H1 (cell line): Measurements from ENCODE around the gene CCDC124. TPM values are rescaled to one million over a fixed set of nuclear protein-coding genes. Genes with fewer than 3 reads are reported as not detected.

ENCODE experiments used
- CTCF ChIA-PET: fragments of 300-600 bp; sonication (Branson Sonifier 250); formaldehyde crosslinking; loops from one replicate; lab custom pipeline; 2021; ENCODE audit not compliant: partially characterized antibody; lab: Charles Lee
- POLR2A ChIA-PET: fragments of 300-600 bp; sonication (Branson Sonifier 250); formaldehyde crosslinking; loops from one replicate; lab custom pipeline; 2021; ENCODE audit warnings: inconsistent platforms; ENCODE audit not compliant: partially characterized antibody; lab: Charles Lee
- DNase-seq, 2 experiments: peaks; one replicate each; pipeline versions ENCODE4 v3.0.0 to v3.0.0-alpha.2; 2010 to 2022; ENCODE audit warnings: low spot score in 2 of 2, low read depth in 1 of 2, mixed read lengths in 1 of 2
- FAIRE-seq: peaks from 2 replicates; lab custom pipeline; 2011; peaks lifted over from hg19 to GRCh38; lab: Jason Lieb, UNC
- H2AFZ ChIP-seq: 2 replicates; pipeline ENCODE4 v1.8.1; 2012; ENCODE audit warnings: low read length, inconsistent platforms
- H2AK5ac ChIP-seq: 2 replicates; pipeline ENCODE4 v1.6.1; 2013; ENCODE audit warnings: low read depth, low read length
- H2BK120ac ChIP-seq: replicated peaks from 2 replicates; pipeline ENCODE3; 2013; ENCODE audit warnings: low read depth, low read length, inconsistent platforms
- H2BK12ac ChIP-seq: 2 replicates; pipeline ENCODE4 v1.6.1; 2013; ENCODE audit warnings: low read depth, low read length
- H2BK15ac ChIP-seq: 2 replicates; pipeline ENCODE4 v1.6.1; 2013; ENCODE audit warnings: low read length
- H2BK20ac ChIP-seq: 2 replicates; pipeline ENCODE4 v1.6.1; 2013; ENCODE audit warnings: low read length
- H2BK5ac ChIP-seq: 2 replicates; pipeline ENCODE4 v1.6.1; 2013; ENCODE audit warnings: low read depth, low read length
- H3K14ac ChIP-seq: 2 replicates; pipeline ENCODE4 v1.6.1; 2013; ENCODE audit warnings: inconsistent platforms; ENCODE audit not compliant: insufficient read length
- H3K18ac ChIP-seq: 2 replicates; pipeline ENCODE4 v1.6.1; 2013; ENCODE audit warnings: low read length; ENCODE audit errors: extremely low read depth
- H3K23ac ChIP-seq: 2 replicates; pipeline ENCODE4 v1.6.1; 2013; ENCODE audit warnings: inconsistent platforms; ENCODE audit not compliant: insufficient read length
- H3K23me2 ChIP-seq: 2 replicates; pipeline ENCODE4 v1.6.1; 2013; ENCODE audit warnings: low read depth, low read length
- H3K27ac ChIP-seq: 2 replicates; pipeline ENCODE4 v1.6.1; 2011; ENCODE audit warnings: low read depth, low read length, inconsistent platforms
- H3K27me3 ChIP-seq, 4 experiments: replicated peaks in 1 of 4; 1 replicate in 1 of 4; 2 replicates in 3 of 4; pipeline versions ENCODE4 v1.6.1 to v1.8.1; 2011 to 2013; ENCODE audit warnings: low read length in 3 of 4, mild to moderate bottlenecking in 3 of 4, inconsistent platforms in 2 of 4, mixed read lengths in 2 of 4, moderate library complexity in 1 of 4; ENCODE audit not compliant: control insufficient read depth in 3 of 4, insufficient read depth in 3 of 4; ENCODE audit errors: extremely low read depth in 1 of 4
- H3K36me3 ChIP-seq, 4 experiments: 2 replicates each; pipeline versions ENCODE4 v1.6.1 to v1.8.1; 2011 to 2013; ENCODE audit warnings: mild to moderate bottlenecking in 4 of 4, low read length in 3 of 4, moderate library complexity in 2 of 4, control low read depth in 1 of 4, inconsistent platforms in 1 of 4; ENCODE audit not compliant: insufficient read depth in 4 of 4, control insufficient read depth in 2 of 4
- H3K4ac ChIP-seq: replicated peaks from 2 replicates; pipeline ENCODE3; 2013; ENCODE audit warnings: low read length, low read depth, mixed read lengths, inconsistent platforms; ENCODE audit not compliant: insufficient read length
- H3K4me1 ChIP-seq, 4 experiments: replicated peaks in 1 of 4; 1 replicate in 1 of 4; 2 replicates in 3 of 4; pipeline versions ENCODE4 v1.6.1 to v1.8.1; 2011 to 2013; ENCODE audit warnings: low read length in 3 of 4, inconsistent platforms in 2 of 4, mixed read lengths in 1 of 4; ENCODE audit not compliant: insufficient read depth in 4 of 4, control insufficient read depth in 3 of 4
- H3K4me2 ChIP-seq, 2 experiments: 2 replicates each; pipeline versions ENCODE4 v1.6.1 to v1.8.1; 2011 to 2013; ENCODE audit warnings: low read depth in 2 of 2, low read length in 2 of 2, control low read depth in 1 of 2, inconsistent platforms in 1 of 2, mild to moderate bottlenecking in 1 of 2; ENCODE audit not compliant: insufficient read depth in 1 of 2
- H3K4me3 ChIP-seq, 4 experiments: fragments of 200-600, 300-600 bp in 1 of 4; sonication (generic), shearing (Covaris generic), sonication (Bioruptor Twin) in 1 of 4; 2 replicates each; pipeline versions ENCODE4 v1.5.1 to v1.8.1; 2011 to 2016; ENCODE audit warnings: low read length in 4 of 4, low read depth in 3 of 4, control low read depth in 2 of 4, inconsistent platforms in 2 of 4, mild to moderate bottlenecking in 2 of 4, mixed read lengths in 1 of 4, moderate library complexity in 1 of 4; ENCODE audit not compliant: insufficient read depth in 2 of 4; ENCODE audit errors: extremely low read depth in 1 of 4
- H3K56ac ChIP-seq: replicated peaks from 2 replicates; pipeline ENCODE3; 2013; ENCODE audit warnings: low read depth, mild to moderate bottlenecking, mixed read lengths, low read length, inconsistent platforms; ENCODE audit not compliant: insufficient read length
- H3K79me1 ChIP-seq: 2 replicates; pipeline ENCODE4 v1.6.1; 2013; ENCODE audit warnings: low read depth, low read length, control low read depth
- H3K79me2 ChIP-seq, 2 experiments: 2 replicates each; pipeline versions ENCODE4 v1.6.1 to v1.8.1; 2012 to 2013; ENCODE audit warnings: low read length in 2 of 2, mild to moderate bottlenecking in 2 of 2, inconsistent platforms in 1 of 2; ENCODE audit not compliant: insufficient read depth in 2 of 2, control insufficient read depth in 1 of 2
- H3K9ac ChIP-seq, 4 experiments: replicated peaks in 1 of 4; 1 replicate in 1 of 4; 2 replicates in 3 of 4; pipeline versions ENCODE4 v1.6.1 to v1.8.1; 2011 to 2013; ENCODE audit warnings: low read depth in 3 of 4, low read length in 3 of 4, control low read depth in 2 of 4, mild to moderate bottlenecking in 2 of 4, moderate library complexity in 2 of 4, inconsistent platforms in 1 of 4; ENCODE audit errors: extremely low read depth in 1 of 4
- H3K9me3 ChIP-seq, 2 experiments: 2 replicates each; pipeline versions ENCODE4 v1.6.1 to v1.8.1; 2012 to 2013; ENCODE audit warnings: mild to moderate bottlenecking in 2 of 2, moderate library complexity in 2 of 2, control low read depth in 1 of 2, inconsistent platforms in 1 of 2, low read depth in 1 of 2, low read length in 1 of 2, mixed read lengths in 1 of 2; ENCODE audit not compliant: insufficient read depth in 2 of 2
- H4K20me1 ChIP-seq, 2 experiments: replicated peaks in 1 of 2; 2 replicates each; pipeline versions ENCODE3 to v1.8.1; 2011 to 2013; ENCODE audit warnings: inconsistent platforms in 2 of 2, low read length in 2 of 2, mild to moderate bottlenecking in 1 of 2; ENCODE audit not compliant: insufficient read depth in 2 of 2, control insufficient read depth in 1 of 2
- H4K5ac ChIP-seq: 2 replicates; pipeline ENCODE4 v1.6.1; 2013; ENCODE audit warnings: low read length, low read depth, mixed read lengths, inconsistent platforms; ENCODE audit not compliant: insufficient read length
- H4K8ac ChIP-seq: 2 replicates; pipeline ENCODE4 v1.8.0; 2013; ENCODE audit warnings: mild to moderate bottlenecking, moderate library complexity, low read length, inconsistent platforms; ENCODE audit not compliant: insufficient read depth; ENCODE audit errors: extremely low read depth
- H4K91ac ChIP-seq: replicated peaks from 2 replicates; pipeline ENCODE3; 2013; ENCODE audit warnings: low read length, mixed read lengths, inconsistent platforms; ENCODE audit not compliant: insufficient read length
- CBX8 ChIP-seq: fragments of 300-800, 300-1000 bp; sonication (generic); IDR thresholded peaks from 2 replicates; pipeline ENCODE4 v1.7.1; 2016; ENCODE audit warnings: low read depth, low read length, borderline replicate concordance
- CHD2 ChIP-seq: IDR thresholded peaks from 2 replicates; pipeline ENCODE4 v1.6.1; 2012; ENCODE audit warnings: low read length, improper control_type of control experiment
- FOSL1 ChIP-seq: IDR thresholded peaks from 2 replicates; pipeline ENCODE4 v1.6.1; 2011; ENCODE audit warnings: mild to moderate bottlenecking, low read depth, low read length, moderate library complexity; ENCODE audit not compliant: insufficient read depth
- GABPA ChIP-seq: IDR thresholded peaks from 2 replicates; pipeline ENCODE4 v1.6.1; 2011; ENCODE audit warnings: mild to moderate bottlenecking, low read length, moderate library complexity, borderline replicate concordance; ENCODE audit not compliant: insufficient read depth
- KDM5A ChIP-seq: fragments of 200-600 bp; IDR thresholded peaks from 2 replicates; pipeline ENCODE4 v1.7.1; 2012; ENCODE audit warnings: mild to moderate bottlenecking, low read length, inconsistent platforms, mixed read lengths
- POLR2A ChIP-seq, 2 experiments: IDR thresholded peaks; 1 replicate in 1 of 2; 2 replicates in 1 of 2; pipeline ENCODE4 v1.6.1; 2011; ENCODE audit warnings: low read depth in 2 of 2, low read length in 2 of 2, mild to moderate bottlenecking in 2 of 2; ENCODE audit errors: control extremely low read depth in 1 of 2
- SIX5 ChIP-seq: IDR thresholded peaks from 2 replicates; pipeline ENCODE4 v1.6.1; 2011; ENCODE audit warnings: mild to moderate bottlenecking, low read depth, low read length
- SP1 ChIP-seq: IDR thresholded peaks from 2 replicates; pipeline ENCODE4 v1.6.1; 2011; ENCODE audit warnings: low read depth, low read length
- SP4 ChIP-seq: IDR thresholded peaks from 2 replicates; pipeline ENCODE4 v1.6.1; 2012; ENCODE audit warnings: low read length, inconsistent platforms
- SUZ12 ChIP-seq: fragments of 200-600 bp; sonication (generic); IDR thresholded peaks from 2 replicates; pipeline ENCODE4 v1.6.1; 2012; ENCODE audit warnings: mild to moderate bottlenecking, inconsistent platforms, low read length, moderate library complexity, mixed read lengths
- TAF7 ChIP-seq: optimal IDR thresholded peaks from 2 replicates; pipeline ENCODE3; 2011; ENCODE audit warnings: low read depth, mild to moderate bottlenecking, inconsistent platforms, low read length, moderate library complexity, borderline replicate concordance
- USF2 ChIP-seq: IDR thresholded peaks from 2 replicates; pipeline ENCODE4 v1.6.1; 2011; ENCODE audit warnings: low read length, improper control_type of control experiment
- WGBS, 2 experiments: shearing (Covaris generic) in 1 of 2; methylation state at CpG; one replicate each; pipeline versions ENCODE4 v1.1.6 to v1.1.7; 2013 to 2015; ENCODE audit warnings: low lambda C conversion rate in 2 of 2, mixed read lengths in 2 of 2, inconsistent platforms in 1 of 2, low coverage in 1 of 2, missing lambda C conversion rate in 1 of 2; ENCODE audit not compliant: insufficient replicate concordance in 2 of 2, insufficient coverage in 1 of 2, insufficient read length in 1 of 2; ENCODE audit errors: extremely low coverage in 1 of 2, missing lambda C conversion rate in 1 of 2; 5-methylcytosine and 5-hydroxymethylcytosine counted together
- polyA plus RNA-seq, 7 experiments: library from polyadenylated mRNA; depleted of rRNA in 3 of 7; stranded (reverse) in 5 of 7; unstranded in 2 of 7; fragments of >200 nt in 5 of 7; fragments of 200-250 nt in 2 of 7; gene quantifications; 1 replicate in 5 of 7; 2 replicates in 1 of 7; 4 replicates in 1 of 7; pipeline versions ENCODE4 v1.2.1 to v1.2.3, GENCODE V29; 2011 to 2013; ENCODE audit warnings: missing spikeins in 2 of 7, mixed read lengths in 2 of 7
- total RNA-seq: library from RNA; stranded (reverse); fragmentation: NEBNext Ultra II Directional; extraction: Animal tissue kit (Norgen Biotek cat#: 25700); gene quantifications from 2 replicates; pipeline ENCODE4 v1.2.1, GENCODE V29; 2021

Gene CCDC124
- total and polyA plus RNA-seq, 2 of the 8 experiments (the other 6 are each of a cell fraction or from before 2014, with no cell fraction given): 95.2 to 103 TPM

GRCh38 chr19:17977488-17977887 is 44.7 kb downstream of the CCDC124 start:
- no peak overlapping the region for H4K5ac ChIP-seq
- FAIRE-seq: no peak
- no peaks in the 10 kb centered on the region for H4K20me1 ChIP-seq
- no peak overlapping the region for H3K27ac ChIP-seq
- H3K14ac ChIP-seq: no peak overlapping the region
- no peak overlapping the region for H3K4ac ChIP-seq
- ChIA-PET CTCF (interaction anchor here (0.7 to 1.2 kb wide), 3 partner anchors 9 to 41 kb away, joined by 3 to 4 read pairs (median 3); no protein-coding TSS in a partner anchor), POLR2A (interaction anchor here (1.0 to 1.3 kb wide), 2 partner anchors 9 to 113 kb away, joined by 3 to 4 read pairs; no protein-coding TSS in a partner anchor)
- no peak overlapping the region for H3K23ac ChIP-seq
- no peak for DNase-seq
- WGBS, 2 experiments: 84% methylated on average over 7 of the region's 7 CpGs; no CpG with 5 or more reads in 1 of the 2 experiments
- no peaks in the 10 kb centered on the region; a peak in 1 of 7 replicates for H3K27me3 ChIP-seq
- no peak overlapping the region for H3K9ac ChIP-seq
- H2AFZ ChIP-seq: no peak overlapping the region
- H3K4me1 ChIP-seq: no peaks in the 10 kb centered on the region
- H3K9me3 ChIP-seq: no peaks in the 10 kb centered on the region
- no peak overlapping the region for H4K91ac ChIP-seq
- no peak overlapping the region for H3K4me2 ChIP-seq
- no peak overlapping the region for H2BK20ac ChIP-seq
- no peaks in the 10 kb centered on the region for H3K79me1 ChIP-seq
- H4K8ac ChIP-seq: no peak overlapping the region
- H3K36me3 ChIP-seq: peaks cover 0 to 7% (median 1%) of the 10 kb centered on the region in 4 experiments; a peak in 2 of 8 replicates
- no peak overlapping the region for H2BK5ac ChIP-seq
- no peaks in the 10 kb centered on the region for H3K79me2 ChIP-seq
- no peak overlapping the region for H2AK5ac ChIP-seq
- no peak overlapping the region for H3K18ac ChIP-seq
- H2BK120ac ChIP-seq: no peak overlapping the region
- no peak overlapping the region for H2BK15ac ChIP-seq
- no peak overlapping the region for H2BK12ac ChIP-seq
- TF ChIP-seq SIX5 (no peak), USF2 (no peak), CBX8 (no peak), SUZ12 (no peak), TAF7 (no peak), SP4 (no peak), FOSL1 (no peak), POLR2A (IDR thresholded peaks at IDR 0.05; ENCODE audit: control extremely low read depth in 1 of 2, low read depth in 2 of 2, low read length in 2 of 2) (no peak), GABPA (no peak), CHD2 (no peak), SP1 (no peak), KDM5A (no peak)
- H3K4me3 ChIP-seq: no peak overlapping the region
- H3K56ac ChIP-seq: no peak overlapping the region
- H3K23me2 ChIP-seq: no peaks in the 10 kb centered on the region
